ENCODE measurements around the gene ZNF768.
"Not testable (repeated sequence)": the region's sequence is repeated elsewhere in the genome, so short reads cannot be mapped to it uniquely, and the experiment has no call there.

ZNF768 gene

GRCh38 chr16:30503403-30504296 is 22.7 kb downstream of the ZNF768 start:
- DNase-seq, result no peak

GRCh38 chr16:30499284-30499683 is 27.1 kb downstream of the ZNF768 start:
- DNase-seq, result no peak

GRCh38 chr16:30494709-30495108 is 31.7 kb downstream of the ZNF768 start:
- no peak for DNase-seq

GRCh38 chr16:30493941-30494488 is 32.4 kb downstream of the ZNF768 start:
- DNase-seq, result no peak

GRCh38 chr16:30491744-30492308 is 34.5 kb downstream of the ZNF768 start:
- no peak for DNase-seq

GRCh38 chr16:30491229-30491628 is 35.1 kb downstream of the ZNF768 start:
- DNase-seq, result no peak

GRCh38 chr16:30490210-30490609 is 36.2 kb downstream of the ZNF768 start:
- no peak for DNase-seq

- peak in 1 of 2 donors; percentile 35 for DNase-seq
These were observed 37.4 kb downstream of the ZNF768 start for GRCh38 chr16:30488764-30489605.

GRCh38 chr16:30485818-30486436 is 40.4 kb downstream of the ZNF768 start:
- no peak for DNase-seq

GRCh38 chr16:30484887-30485286 is 41.5 kb downstream of the ZNF768 start:
- no peak for DNase-seq

- peak in 1 of 2 donors; percentile 31 for DNase-seq
These were observed 44.0 kb downstream of the ZNF768 start for GRCh38 chr16:30482366-30482765.

GRCh38 chr16:30481381-30481780 is 45.0 kb downstream of the ZNF768 start:
- no peak for DNase-seq

- peak; percentile 26 to 46 for DNase-seq
These were observed 47.4 kb downstream of the ZNF768 start for GRCh38 chr16:30478766-30479478.

GRCh38 chr16:30477773-30478172 is 48.6 kb downstream of the ZNF768 start:
- not testable (repeated sequence) for DNase-seq

- DNase-seq, result no peak
These were observed 49.4 kb downstream of the ZNF768 start for GRCh38 chr16:30476991-30477390.

- no peak for DNase-seq
These were observed 51.7 kb downstream of the ZNF768 start for GRCh38 chr16:30474684-30475083.

- no peak for DNase-seq
These were observed 52.3 kb downstream of the ZNF768 start for GRCh38 chr16:30474074-30474452.
